Adrenal gland (tissue), 5 donors: ENCODE measurements around the gene XRN1.

Experiments
- CTCF ChIP-seq, 6 experiments: fragments of 450-650 bp in 4 of 6; fragments of 200-600 bp in 2 of 6; sonication (generic) in 1 of 6; IDR thresholded peaks; 1 replicate in 5 of 6; 2 replicates in 1 of 6; pipeline versions ENCODE4 v1.5.1 to v1.8.0; 2016 to 2021; ENCODE audit warnings: antibody characterized with exemption in 6 of 6, mild to moderate bottlenecking in 2 of 6, moderate library complexity in 1 of 6
- POLR2A ChIP-seq, 2 donors: fragments of 450-650 bp; IDR thresholded peaks; one replicate each; pipeline ENCODE4 v1.6.1; 2017; ENCODE audit warnings: antibody characterized with exemption in 2 of 2, mild to moderate bottlenecking in 2 of 2, moderate library complexity in 1 of 2
- donor health status: DM: no; HTN: no; CAD: no.

GRCh38 chr3:142256712-142257333 lies 191.0 kb downstream of the XRN1 start:
- TF ChIP-seq CTCF (IDR thresholded peaks at IDR 0.05), result no peak
- TF ChIP-seq POLR2A (IDR thresholded peaks at IDR 0.05), result no peak
